ENCODE results near the gene LRIG3.

The LRIG3 gene

DNA sequence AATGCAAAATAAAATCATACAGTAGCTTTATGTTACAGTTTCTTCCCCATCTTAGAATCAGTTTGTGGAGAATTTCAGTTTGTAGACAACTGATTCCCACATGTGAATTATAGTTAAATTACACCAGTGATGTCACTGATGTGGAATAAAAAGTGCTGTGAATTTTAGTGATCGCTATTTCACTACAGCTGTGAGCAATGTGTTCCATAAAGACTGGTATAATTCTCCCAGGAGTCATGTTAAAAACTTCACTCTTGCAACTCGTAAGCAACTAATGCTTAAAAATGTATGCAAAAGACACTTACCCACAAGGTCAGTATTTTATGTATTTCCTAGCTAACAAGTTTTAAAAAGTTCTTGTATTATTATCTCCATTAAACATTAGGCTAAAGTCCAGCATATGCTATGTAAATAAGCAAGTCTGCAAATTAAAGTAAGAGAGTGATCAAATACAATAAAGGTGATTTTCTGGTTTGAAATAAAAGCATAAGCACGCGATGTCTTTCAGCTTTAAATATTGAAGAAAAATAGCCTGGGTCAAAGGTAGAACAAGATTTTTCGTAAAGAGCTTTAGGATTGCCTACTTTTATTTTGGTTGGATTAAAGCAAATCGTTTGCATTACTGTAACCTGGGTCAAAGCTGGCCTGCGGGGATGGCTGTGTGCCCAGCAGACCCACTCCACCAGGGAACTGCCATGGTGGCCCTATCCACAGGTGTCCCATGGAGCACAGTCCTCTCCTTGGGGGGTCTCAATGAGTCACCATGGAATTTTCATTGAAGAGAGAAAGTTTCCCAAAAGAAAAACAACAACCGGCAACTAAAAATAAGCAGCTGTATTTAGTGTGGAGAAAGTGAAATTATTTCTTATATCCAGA is 12.7 kb upstream of the LRIG3 start:
- no peak for DNase-seq (ENCODE audit: low spot score)

- DNase-seq (ENCODE audit: low spot score): no peak
Observed at GRCh38 chr12:58931518-58931917, 11.2 kb upstream of the LRIG3 start.

DNA sequence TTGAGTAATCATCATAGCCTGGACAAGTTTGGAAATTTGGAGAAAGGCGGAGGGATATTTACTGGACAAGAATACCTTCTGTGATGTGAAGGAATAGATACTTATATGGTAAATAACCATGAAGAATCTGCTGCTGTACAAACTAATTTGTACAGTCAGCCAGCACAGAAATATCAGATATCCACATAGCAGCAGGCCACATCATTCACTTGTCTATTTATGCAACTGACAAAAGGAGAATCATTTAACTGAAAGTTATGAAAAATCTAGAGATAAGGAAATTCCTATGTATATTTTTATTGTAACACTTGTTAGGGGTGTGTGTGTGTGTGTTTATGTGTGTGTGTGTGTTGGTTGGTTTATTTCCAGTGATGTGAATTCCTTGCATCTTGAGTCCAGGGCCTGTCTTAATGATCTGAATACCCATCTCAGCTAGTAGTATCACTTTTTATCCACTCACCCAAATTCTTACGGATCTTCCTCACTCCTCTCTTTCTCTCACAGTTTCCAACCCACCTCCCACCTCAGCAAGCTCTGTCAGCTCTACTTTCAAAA is 10.5 kb upstream of the LRIG3 start:
- no peak for DNase-seq (ENCODE audit: low spot score)

- no peak for DNase-seq (ENCODE audit: low spot score)
Observed at GRCh38 chr12:58927120-58927519, 6.8 kb upstream of the LRIG3 start.

GRCh38 chr12:58926586-58926985 is 6.3 kb upstream of the LRIG3 start:
- DNase-seq (ENCODE audit: low spot score): no peak

- DNase-seq (ENCODE audit: low spot score): no peak
Observed at GRCh38 chr12:58925751-58926150, 5.4 kb upstream of the LRIG3 start.

DNA sequence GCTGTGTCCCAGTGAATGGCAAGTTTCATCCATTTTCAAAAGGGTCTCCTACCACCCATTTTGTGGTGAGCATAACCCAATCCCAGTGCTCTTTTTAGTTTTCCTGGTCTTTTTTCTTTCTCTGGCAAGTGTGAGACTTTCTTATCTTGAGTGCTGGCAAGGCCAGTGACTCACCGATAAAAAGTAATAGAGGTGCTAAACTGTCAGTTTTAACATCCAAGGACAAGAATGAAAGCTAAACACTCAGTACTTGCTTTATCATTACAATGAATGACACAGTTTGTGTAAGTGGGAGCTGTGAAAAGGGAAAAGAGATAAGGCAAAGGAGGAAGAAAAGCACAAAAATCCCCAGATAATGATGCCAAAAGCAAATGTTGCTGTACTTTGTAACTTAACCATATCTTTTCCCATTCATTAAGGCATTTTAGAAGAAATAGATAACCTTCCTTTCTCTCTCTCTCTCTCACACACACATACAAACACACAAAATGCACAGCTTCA is 4.9 kb upstream of the LRIG3 start:
- no peak for DNase-seq (ENCODE audit: low spot score)

- no peak for DNase-seq (ENCODE audit: low spot score)
Observed at GRCh38 chr12:58924652-58925051, 4.3 kb upstream of the LRIG3 start.

- DNase-seq (ENCODE audit: low spot score): no peak
Observed at GRCh38 chr12:58923781-58924180, 3.5 kb upstream of the LRIG3 start.

GRCh38 chr12:58922849-58923248 is 2.5 kb upstream of the LRIG3 start:
- no peak for DNase-seq (ENCODE audit: low spot score)

DNA sequence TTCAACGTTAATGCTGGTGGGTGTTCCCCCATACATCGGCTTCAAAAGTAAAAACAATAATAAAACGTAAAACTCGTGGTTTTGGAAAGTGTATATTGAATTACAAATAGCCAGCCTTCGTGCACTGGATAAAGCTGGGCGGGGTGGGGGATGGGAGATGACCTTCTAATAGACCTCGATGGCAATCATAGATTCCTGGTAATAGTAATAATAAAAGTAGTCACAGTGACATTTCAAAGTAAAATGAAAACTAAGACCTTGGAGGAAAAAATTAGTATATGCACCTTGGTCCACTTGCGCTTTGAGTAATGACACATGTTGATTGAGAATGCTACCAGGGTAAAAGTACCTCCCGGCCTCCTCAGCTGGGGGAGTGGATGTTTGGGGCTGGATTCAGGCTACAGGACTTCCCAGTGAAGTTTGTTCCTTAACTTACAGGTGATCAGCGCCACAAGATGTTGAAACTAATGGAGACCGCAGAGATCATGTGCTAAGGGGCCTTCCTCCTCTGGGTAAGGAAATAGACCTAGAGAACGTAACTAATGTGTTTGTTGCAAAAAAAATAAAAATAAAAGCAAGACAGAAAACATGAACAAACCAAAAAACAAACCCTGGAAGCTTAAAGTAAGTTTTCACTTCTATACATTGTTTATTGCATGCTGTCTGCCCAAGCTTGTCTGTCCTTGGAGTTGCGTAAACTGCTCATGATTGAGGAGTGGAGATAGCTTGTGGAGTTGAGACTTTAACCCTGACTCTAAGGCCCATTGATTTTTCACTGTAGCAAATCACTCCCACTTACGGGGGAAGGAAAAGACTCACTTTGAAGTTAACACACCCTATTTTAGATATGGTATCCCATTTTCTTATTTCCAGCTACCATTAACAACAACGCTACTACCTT is 907 bp upstream of the LRIG3 start:
- no peak for DNase-seq (ENCODE audit: low spot score)

DNA sequence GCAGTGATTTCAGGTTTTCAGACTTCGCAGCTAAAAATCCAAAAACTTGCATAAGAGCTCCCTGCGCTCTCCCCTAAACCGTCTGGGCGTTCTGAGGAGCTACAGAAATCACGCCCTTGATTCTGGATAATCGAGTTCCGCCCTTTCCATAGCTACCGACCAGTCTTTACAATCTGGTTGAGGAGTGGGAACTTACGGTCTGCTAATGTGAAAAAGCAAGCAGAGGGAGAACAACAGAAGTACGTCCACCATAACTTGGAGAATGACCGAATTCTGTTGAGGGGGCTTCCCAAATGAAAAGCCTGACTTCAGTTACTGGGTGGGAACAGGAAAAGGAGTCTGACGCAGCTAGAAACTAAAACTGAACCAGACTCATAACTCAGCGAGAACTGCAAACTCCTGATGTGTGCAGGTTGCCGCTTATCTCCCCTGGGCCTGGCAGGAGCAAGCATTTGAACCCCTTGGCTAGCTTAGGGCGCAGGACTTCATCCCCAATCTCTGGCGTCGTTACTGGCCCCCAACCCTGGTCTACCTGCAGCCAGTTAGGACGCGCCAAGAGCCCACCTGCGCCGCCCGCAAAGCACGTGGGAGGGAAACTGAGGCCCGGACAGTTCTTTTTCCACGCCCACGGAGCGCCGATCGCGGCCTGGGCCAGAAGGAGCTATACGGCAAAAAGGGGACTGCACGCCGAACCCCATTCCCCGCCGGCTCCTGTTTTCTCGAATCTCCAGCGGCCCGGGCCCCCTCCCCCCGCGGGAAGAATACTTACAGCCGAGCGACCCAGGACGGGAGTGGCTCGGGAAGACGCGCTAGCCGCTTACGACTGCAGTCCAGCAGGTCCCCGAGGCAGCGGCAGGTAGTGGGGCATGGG is 838 bp downstream of the LRIG3 start:
- DNase-seq (ENCODE audit: low spot score): peak; percentile 16

DNA sequence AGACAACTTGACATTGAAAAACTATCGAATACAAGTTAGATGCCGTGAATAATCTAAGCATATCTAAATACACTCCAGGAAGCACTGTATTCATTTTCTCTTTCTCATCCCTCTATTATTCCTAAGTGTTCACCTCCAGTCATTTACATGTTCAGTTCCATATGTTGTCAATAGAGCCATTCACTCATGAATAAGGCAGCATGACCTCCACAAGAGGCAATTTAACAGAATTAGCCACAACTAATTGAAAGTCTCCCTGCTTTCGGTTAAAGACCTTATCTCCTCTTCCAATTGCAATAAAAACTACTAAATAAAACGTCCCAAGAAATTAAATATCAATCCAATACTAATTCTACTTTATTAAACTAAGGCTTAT is 1.8 kb downstream of the LRIG3 start:
- no peak for DNase-seq (ENCODE audit: low spot score)

DNA sequence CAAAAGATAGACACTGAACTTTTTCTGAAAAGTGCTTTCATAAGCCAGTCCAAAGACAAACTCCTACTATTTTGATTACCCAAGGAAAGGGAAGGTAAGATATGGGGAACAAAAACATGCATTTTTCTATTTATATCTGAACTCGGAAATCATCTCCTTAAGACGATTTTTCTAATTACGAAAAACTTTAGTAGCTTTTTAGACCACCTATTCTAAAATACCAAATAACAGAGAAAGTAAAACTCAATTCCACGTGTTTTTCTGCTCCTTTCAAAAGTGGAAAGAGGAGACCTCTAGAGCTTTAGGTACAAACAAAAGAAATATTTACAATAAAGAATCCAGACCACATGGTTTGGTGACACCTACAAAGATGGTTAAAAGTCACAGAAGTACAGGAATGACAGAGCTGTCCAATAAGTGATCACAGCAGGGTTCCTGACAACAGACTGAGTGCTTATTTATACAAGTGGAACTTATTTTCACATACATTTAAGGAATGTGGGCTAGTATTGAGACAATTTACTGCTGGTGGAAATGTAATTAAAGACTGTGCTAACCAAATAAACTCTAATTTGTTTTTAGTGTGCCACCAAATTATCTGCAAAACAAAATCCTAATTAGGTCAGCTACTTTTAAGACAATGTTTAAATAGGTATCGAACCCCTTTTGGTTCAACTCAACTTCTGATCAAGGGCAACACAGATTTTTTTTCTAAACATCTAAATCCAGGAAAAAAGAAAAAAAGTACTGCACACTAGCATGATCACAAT is 2.4 kb downstream of the LRIG3 start:
- no peak for DNase-seq (ENCODE audit: low spot score)

GRCh38 chr12:58916921-58917511 is 3.3 kb downstream of the LRIG3 start:
- DNase-seq (ENCODE audit: low spot score): peak; percentile 19

DNA sequence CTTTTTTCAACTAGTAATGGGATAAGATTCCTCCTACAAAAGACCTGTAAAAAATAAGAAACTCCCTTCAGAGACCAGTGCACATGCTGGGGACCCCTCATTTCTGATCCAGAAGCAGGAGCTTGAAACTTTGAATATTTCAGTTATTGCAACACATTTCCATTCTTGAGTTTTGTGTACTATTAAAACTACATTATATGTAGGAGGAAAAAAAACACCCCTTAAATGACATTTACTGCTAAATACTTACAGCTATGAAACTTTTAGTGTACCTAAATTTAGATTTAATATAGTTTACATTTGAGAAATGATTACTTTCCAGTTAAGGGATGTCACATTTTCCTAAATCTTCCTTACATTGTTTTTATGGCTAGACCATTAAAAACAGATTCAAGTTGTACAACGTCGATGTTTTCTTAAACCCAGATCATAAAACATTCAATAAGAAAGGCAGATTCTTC is 4.1 kb downstream of the LRIG3 start:
- DNase-seq (ENCODE audit: low spot score): no peak

DNA sequence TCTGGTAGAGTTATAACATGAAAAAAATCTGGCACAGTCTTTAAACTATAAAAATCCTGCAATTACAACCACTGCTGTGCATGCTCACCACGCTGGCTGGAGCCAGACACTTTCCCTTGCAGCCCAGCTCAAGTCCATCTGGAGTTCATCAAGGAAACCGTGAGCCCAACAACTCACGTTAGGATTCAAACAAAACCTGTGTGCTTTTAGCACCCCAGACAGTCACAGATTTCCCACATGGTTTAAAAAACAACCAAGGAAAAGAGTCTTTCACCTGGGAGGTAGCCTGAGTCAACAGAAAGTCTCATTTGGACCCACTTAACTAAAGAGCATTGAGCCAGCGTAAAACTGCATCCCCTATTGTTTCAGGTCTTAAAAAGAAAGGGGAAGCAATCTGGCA is 4.7 kb downstream of the LRIG3 start:
- DNase-seq (ENCODE audit: low spot score): peak; percentile 66

GRCh38 chr12:58915037-58915436 is 5.3 kb downstream of the LRIG3 start:
- no peak for DNase-seq (ENCODE audit: low spot score)

DNA sequence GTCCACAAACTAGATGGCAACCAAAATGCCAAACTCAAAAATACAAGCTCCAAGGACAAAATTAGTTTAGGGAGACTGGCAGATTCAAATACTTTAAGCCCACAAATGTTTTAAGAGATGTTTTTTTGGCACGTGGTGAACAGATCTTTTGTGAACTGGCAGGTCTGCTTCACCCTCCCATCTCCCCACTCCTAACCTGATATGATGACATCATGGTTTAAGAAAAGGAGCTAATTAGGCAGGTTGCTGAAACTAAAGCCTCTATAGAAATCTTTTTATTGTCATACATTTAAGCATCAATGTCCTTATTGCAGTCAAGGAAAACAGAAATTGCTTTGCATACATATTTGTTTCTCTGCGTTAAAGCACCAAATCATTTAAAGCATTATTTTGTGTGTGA is 5.8 kb downstream of the LRIG3 start:
- no peak for DNase-seq (ENCODE audit: low spot score)

GRCh38 chr12:58907391-58907790 is 12.9 kb downstream of the LRIG3 start:
- no peak for DNase-seq (ENCODE audit: low spot score)

Measured in AG08395 (cell line).